ENCODE measurements around the gene ZSWIM8.

Gene ZSWIM8

GRCh38 chr10:73779018-73779417 is 6.4 kb upstream of the ZSWIM8 start:
- Histone ChIP-seq H3K9me3 (ENCODE audit: control insufficient read depth, insufficient read depth, low read depth, low read length) (no peaks in the 10 kb centered on the region), H3K27ac (ENCODE audit: extremely low read depth, low read depth, low read length) (no peak overlapping the region), H3K4me1 (ENCODE audit: control insufficient read depth, insufficient read depth, low read length) (peaks cover 7% of the 10 kb centered on the region; the same call in 1 of the 2 replicates), H3K4me3 (ENCODE audit: low read depth, low read length) (no peak overlapping the region), H3K36me3 (ENCODE audit: control insufficient read depth in 2 of 2, insufficient read depth in 1 of 2, low read length in 2 of 2) (peaks cover 37 to 55% of the 10 kb centered on the region in 2 experiments)
- ChIA-PET CTCF (interaction anchor here (0.7 to 2.5 kb wide), 3 partner anchors 16 to 101 kb away, joined by 3 to 13 read pairs (median 5); no protein-coding TSS in a partner anchor), POLR2A (interaction anchor here (0.6 to 1.3 kb wide), 4 partner anchors 31 to 532 kb away, joined by 3 to 4 read pairs (median 4); partner anchors contain the start of gene DNAJC9)
- TF ChIP-seq ZNF580 (tag by site-specific recombination; IDR thresholded peaks at IDR 0.05): no peak
- 0 out of 2 replicates have a peak, but pooled peaks have one; percentile 42 for TF ChIP-seq ZNF362 (tag by site-specific recombination; IDR thresholded peaks at IDR 0.05)
- no peak for TF ChIP-seq ZBTB6 (tag by site-specific recombination; IDR thresholded peaks at IDR 0.05)
- no peak for TF ChIP-seq ZNF777 (tag by site-specific recombination; IDR thresholded peaks at IDR 0.05; ENCODE audit: borderline replicate concordance)
- TF ChIP-seq ZNF121 (tag by site-specific recombination; IDR thresholded peaks at IDR 0.05): peak; percentile 76
- no peak for TF ChIP-seq ZNF518A (tag by site-specific recombination; conservative IDR thresholded peaks at IDR 0.05; ENCODE audit: low read depth)

GRCh38 chr10:73779539-73780197 is 5.7 kb upstream of the ZSWIM8 start:
- Histone ChIP-seq H3K4me1 (ENCODE audit: control insufficient read depth, insufficient read depth, low read length) (peaks cover 8% of the 10 kb centered on the region; the same call in 1 of the 2 replicates), H3K9me3 (ENCODE audit: control insufficient read depth, insufficient read depth, low read depth, low read length) (no peaks in the 10 kb centered on the region), H3K36me3 (ENCODE audit: control insufficient read depth in 2 of 2, insufficient read depth in 1 of 2, low read length in 2 of 2) (peaks cover 37 to 50% of the 10 kb centered on the region in 2 experiments), H3K27ac (ENCODE audit: extremely low read depth, low read depth, low read length) (no peak overlapping the region; the same call in 1 of the 2 replicates), H3K4me3 (ENCODE audit: low read depth, low read length) (no peak overlapping the region)
- TF ChIP-seq REPIN1 (tag by site-specific recombination; IDR thresholded peaks at IDR 0.05; ENCODE audit: low read depth): no peak
- no peak for TF ChIP-seq ATF2 (tag by site-specific recombination; IDR thresholded peaks at IDR 0.05; ENCODE audit: low read depth)
- no peak for TF ChIP-seq MEIS1 (CRISPR knock-in tag; IDR thresholded peaks at IDR 0.05; ENCODE audit: borderline replicate concordance)
- 0 out of 2 replicates have a peak, but pooled peaks have one; percentile 11 for TF ChIP-seq FEZF1 (tag by site-specific recombination; IDR thresholded peaks at IDR 0.05)
- peak; percentile 91 for TF ChIP-seq SP7 (tag by site-specific recombination; IDR thresholded peaks at IDR 0.05)
- TF ChIP-seq ZSCAN16 (tag by site-specific recombination; IDR thresholded peaks at IDR 0.05): 0 out of 2 replicates have a peak, but pooled peaks have one; percentile 48
- peak; percentile 99 for TF ChIP-seq PRDM1 (tag by site-specific recombination; IDR thresholded peaks at IDR 0.05)
- CTCF ChIA-PET: interaction anchor here (0.7 to 2.5 kb wide), 4 partner anchors 16 to 249 kb away, joined by 3 to 13 read pairs (median 4); no protein-coding TSS in a partner anchor
- POLR2A ChIA-PET: interaction anchor here (0.6 to 5.1 kb wide), 7 partner anchors 8 to 533 kb away, joined by 3 to 60 read pairs (median 4); partner anchors contain the start of genes DNAJC9 and SEC24C

All from HEK293 (cell line).